Ishikawa (cell line): Measurements from ENCODE around the gene BACH2.

Source experiments
- EGR1 ChIP-seq: IDR thresholded peaks from 2 replicates; pipeline ENCODE4 v1.6.1; 2012
- EP300 ChIP-seq: IDR thresholded peaks from 2 replicates; pipeline ENCODE4 v1.6.1; 2012; ENCODE audit warnings: borderline replicate concordance
- FOXM1 ChIP-seq: IDR thresholded peaks from 2 replicates; pipeline ENCODE4 v1.6.1; 2012; ENCODE audit warnings: low read depth, borderline replicate concordance
- MAX ChIP-seq: IDR thresholded peaks from 2 replicates; pipeline ENCODE4 v1.6.1; 2012
- RAD21 ChIP-seq: IDR thresholded peaks from 2 replicates; pipeline ENCODE4 v1.6.1; 2012; ENCODE audit warnings: low read depth

GRCh38 chr6:90146024-90146423 is 150.6 kb downstream of the BACH2 start:
- TF ChIP-seq FOXM1 (no peak), EP300 (no peak), EGR1 (no peak), MAX (no peak), RAD21 (no peak)
